Measurements from ENCODE around the gene BCAR3.

GRCh38 chr1:93596329-93597089, 85.1 kb downstream of the BCAR3 start:
- TF ChIP-seq POLR2AphosphoS5 (IDR thresholded peaks at IDR 0.05; ENCODE audit: low read depth, low read length) (no peak), POLR2A (IDR thresholded peaks at IDR 0.05; ENCODE audit: low read depth, low read length) (no peak), TAF1 (IDR thresholded peaks at IDR 0.05; ENCODE audit: borderline replicate concordance, low read depth, low read length) (no peak)

Data from GM12892 (cell line).